Dermis blood vessel endothelial cell (primary cell): ENCODE data around the gene UBE2E2. TPM values are rescaled to one million over a fixed set of nuclear protein-coding genes. Genes with fewer than 3 reads are reported as not detected.

Experiments
- DNase-seq: peaks from one replicate; pipeline ENCODE4 v3.0.0; 2010
- total RNA-seq: library from RNA; depleted of rRNA; stranded (reverse); fragments of >200 nt; gene quantifications from 2 replicates; pipeline ENCODE4 v1.2.3, GENCODE V29; 2014

The UBE2E2 gene
- total RNA-seq, 1 donor from 2014 or later: 32.2 TPM

GRCh38 chr3:23390989-23391553 is 187.9 kb downstream of the UBE2E2 start:
- no peak for DNase-seq

DNA sequence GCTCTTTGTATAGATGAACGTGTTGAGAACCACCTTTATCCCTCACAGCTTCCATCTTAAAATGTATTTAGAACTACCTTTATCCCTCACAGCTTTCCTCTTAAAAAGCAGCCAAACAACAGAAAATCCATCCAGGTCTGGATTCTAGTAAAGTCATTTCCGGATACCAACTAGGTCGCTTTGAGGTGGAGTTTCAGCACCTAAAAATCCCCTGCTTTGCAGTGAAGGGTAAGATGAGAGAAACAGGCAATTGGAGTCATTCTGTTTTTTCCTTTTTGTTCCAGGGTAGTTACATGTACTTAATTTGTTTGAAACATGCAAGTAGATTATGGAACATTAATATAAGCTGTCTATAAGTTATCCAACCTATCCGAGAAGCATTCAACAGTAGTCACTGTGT is 192.0 kb downstream of the UBE2E2 start:
- DNase-seq: no peak

GRCh38 chr3:23396746-23397145 is 193.6 kb downstream of the UBE2E2 start:
- peak; percentile 36 for DNase-seq

- no peak for DNase-seq
These were observed 196.1 kb downstream of the UBE2E2 start for GRCh38 chr3:23399221-23399620.

GRCh38 chr3:23402728-23403492 is 199.8 kb downstream of the UBE2E2 start:
- no peak for DNase-seq

DNA sequence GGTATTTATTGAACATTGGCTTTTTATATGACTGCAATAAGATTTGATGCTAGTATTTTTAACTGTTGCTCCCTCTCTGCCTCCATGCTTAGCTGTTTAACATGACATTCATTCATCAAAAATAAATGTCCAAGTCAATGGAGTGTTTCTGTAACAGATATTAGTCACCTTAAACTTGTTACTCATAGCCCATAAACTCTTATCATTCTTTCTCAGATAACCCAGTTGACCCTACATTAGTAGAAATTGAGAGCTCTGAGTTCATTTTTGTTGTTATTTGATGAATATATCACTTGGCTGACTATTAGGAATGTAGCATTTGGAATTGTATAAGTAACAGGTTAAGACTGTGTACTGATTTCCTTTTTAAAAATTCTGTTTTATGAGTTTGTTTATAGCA is 201.1 kb downstream of the UBE2E2 start:
- DNase-seq: peak; percentile 44

DNA sequence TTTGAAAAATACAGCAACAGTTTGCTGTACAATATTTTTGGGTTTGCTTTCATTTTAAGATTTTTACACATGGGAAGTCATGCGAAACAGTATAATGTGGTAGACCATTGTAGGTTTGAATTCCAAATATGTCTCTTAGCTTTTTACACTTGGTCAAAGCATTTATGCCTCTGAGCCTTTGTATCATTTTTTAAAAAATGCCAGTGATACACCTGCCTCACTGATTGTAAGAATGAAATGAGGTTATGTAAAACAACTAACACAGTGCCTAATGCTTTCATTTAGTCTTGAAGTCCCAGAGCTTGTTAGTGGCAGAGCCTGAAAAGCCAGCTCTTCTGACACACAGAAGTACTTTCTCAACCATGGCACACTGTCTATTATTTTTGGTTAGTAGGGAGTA is 202.0 kb downstream of the UBE2E2 start:
- DNase-seq: no peak

- DNase-seq: no peak
These were observed 203.5 kb downstream of the UBE2E2 start for GRCh38 chr3:23406601-23407000.

GRCh38 chr3:23418026-23418425 is 214.9 kb downstream of the UBE2E2 start:
- no peak for DNase-seq

DNA sequence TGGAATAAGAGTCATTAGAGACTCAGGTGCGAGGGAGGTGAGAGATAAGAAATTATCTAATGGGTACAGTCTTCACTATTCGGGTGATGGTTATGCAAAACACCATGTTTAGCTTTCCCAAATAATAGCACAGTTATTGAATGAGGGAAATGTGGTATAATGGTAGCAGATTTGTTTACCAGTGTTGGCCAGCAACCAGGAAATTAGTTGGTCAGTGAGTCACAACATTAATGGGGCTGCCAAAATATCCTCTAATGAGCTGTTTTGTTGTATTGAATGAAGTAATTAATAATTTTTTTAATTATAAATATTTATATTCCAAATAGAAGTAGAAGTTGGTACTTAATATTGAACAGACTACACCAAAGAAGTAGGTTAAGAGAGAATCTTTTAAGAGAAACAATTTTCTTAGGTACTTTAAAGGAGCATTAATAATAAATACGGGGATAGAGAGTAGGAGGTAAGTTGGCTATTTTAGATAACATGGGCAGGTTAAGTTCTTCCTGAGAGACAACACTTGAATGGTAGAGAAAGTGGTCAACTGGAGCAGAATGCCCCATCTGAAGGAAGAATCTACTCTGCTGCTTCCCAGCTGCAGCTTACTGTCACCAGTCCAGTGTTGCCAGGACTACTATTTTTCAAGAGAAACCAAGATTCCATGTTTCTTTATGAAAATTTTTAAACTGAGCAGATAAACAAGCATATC is 218.8 kb downstream of the UBE2E2 start:
- peak; percentile 62 for DNase-seq

DNA sequence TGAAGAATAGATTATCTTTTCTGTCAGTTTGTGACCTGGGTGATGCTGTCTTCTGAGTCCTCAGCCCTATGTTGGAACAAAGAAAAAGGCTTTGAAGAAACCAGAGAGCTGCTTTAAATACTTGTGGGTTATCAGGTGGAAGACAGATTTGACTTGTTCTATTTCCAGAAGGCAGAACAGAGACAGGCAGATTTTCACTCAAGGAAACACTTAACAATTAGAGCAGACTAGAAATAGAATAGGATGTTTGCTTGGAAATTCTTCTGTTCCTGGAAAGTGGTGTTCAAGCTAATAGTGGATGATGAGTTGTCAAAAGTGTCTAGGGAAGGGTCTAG is 219.4 kb downstream of the UBE2E2 start:
- peak; percentile 7 for DNase-seq

DNA sequence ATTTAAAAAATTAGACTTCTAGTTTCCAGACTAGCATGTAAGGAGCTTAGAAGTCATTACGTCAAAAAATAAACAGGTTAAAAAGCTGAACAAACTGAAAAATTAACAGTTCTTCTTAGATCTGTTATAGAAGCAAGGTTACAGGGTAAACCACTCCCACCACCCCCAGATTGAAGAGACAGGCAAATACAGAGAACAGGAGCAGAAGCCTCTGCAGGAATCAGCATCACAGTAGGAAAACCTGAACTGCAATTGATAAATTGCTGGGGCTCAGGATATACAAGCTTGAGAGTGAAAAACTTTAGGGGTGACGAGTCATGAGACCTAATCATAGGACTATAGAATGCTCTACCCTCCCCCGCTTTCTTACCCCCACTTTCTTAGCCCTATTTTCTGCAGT is 222.3 kb downstream of the UBE2E2 start:
- DNase-seq: no peak

GRCh38 chr3:23430781-23431398 is 227.8 kb downstream of the UBE2E2 start:
- DNase-seq: no peak

DNA sequence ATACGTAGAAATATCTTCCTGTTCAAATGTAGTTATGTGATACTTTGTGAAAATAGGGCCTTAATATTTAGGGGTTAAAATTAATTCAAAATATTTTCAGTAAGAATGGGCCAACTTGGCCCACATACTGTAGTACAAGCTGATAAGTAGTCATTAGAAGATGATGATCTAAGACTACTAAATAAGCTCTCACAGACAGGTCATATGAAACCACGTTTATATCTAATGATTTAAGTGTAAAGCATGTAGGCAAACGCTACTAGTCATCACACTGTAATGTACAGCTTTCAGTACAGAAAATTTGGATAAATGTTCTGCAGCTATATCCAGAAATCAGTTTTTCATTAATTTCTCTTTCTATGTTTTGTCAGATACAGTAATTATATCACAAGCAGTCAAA is 228.6 kb downstream of the UBE2E2 start:
- DNase-seq: no peak

DNA sequence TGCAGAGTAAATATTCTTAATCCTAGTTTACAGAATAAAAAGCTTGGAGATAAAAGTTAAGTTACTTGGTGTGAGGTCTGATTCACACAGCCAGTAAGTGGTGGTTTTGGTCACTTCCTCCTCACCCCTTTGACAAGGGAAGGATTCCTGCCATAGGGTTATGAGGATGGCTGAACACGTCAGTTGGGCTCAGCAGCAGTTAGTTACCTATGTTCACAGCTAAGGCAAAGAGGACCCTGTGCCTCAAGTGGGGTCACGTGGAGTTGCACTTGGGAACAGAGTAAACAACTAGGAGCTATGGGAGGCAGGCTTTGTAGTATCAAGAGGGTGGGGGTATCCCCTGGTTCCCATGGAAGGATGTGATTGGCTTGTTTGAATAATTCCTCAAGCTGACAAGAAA is 232.2 kb downstream of the UBE2E2 start:
- DNase-seq: no peak

DNA sequence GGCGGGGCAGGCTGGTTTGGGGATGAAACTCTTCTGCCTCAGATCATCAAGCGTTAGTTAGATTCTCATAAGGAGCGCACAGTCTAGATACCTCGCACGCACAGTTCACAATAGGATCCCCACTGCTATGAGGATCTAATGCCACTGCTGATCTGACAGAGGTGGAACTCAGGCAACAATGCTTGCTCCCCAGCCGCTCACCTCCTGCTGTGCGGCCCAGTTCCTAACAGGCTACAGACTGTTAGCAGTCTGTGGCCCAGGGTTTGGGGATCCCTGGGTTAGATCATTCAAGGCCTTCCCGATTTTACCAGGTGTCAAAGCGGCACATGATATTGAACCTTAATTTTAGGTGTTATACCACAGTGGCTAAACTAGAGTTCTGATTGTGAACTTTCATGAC is 232.8 kb downstream of the UBE2E2 start:
- no peak for DNase-seq

GRCh38 chr3:23437484-23438145 is 234.5 kb downstream of the UBE2E2 start:
- peak; percentile 4 for DNase-seq

GRCh38 chr3:23438657-23439056 is 235.5 kb downstream of the UBE2E2 start:
- no peak for DNase-seq

GRCh38 chr3:23439080-23439479 is 236.0 kb downstream of the UBE2E2 start:
- DNase-seq: peak; percentile 79

DNA sequence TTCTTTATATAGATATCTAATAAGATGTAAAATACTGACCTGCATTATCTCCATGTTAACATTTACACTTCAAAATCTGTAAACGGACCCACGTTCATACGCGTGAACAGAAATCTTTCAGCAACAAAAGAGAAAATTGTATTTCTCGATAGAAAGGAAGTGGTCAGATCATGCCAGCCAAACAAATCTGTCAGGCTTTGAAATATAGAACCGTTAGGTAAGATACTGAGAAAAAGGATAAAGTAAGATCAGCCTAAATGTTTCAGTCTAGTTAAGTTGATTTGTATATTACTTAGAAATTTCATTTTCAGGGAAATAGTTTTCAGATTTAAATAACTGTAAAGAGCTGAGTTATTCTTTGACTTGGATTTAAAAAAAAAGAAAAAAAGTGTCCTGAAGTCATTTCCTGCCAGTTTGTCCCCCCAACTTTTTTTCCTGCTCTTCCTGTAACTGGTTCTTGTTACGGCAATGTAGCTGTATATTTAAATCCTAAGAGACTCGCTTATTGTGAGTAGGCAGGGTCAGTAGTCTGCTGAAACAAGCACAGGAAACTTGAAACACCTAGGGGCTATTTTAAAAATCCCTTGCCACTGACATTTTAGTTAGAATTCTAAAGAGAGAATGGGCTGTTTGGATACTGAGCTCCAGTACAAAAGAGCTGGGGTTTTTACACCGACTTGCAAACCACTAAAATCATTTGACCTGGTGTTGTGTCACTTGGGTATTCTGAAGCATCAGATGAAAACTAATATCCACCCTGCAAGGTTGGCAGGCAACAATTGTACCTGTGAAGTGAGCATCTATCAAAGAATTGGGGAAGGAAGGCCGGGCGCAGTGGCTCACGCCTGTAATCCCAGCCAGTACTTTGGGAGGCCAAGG is 237.5 kb downstream of the UBE2E2 start:
- peak; percentile 27 for DNase-seq

DNA sequence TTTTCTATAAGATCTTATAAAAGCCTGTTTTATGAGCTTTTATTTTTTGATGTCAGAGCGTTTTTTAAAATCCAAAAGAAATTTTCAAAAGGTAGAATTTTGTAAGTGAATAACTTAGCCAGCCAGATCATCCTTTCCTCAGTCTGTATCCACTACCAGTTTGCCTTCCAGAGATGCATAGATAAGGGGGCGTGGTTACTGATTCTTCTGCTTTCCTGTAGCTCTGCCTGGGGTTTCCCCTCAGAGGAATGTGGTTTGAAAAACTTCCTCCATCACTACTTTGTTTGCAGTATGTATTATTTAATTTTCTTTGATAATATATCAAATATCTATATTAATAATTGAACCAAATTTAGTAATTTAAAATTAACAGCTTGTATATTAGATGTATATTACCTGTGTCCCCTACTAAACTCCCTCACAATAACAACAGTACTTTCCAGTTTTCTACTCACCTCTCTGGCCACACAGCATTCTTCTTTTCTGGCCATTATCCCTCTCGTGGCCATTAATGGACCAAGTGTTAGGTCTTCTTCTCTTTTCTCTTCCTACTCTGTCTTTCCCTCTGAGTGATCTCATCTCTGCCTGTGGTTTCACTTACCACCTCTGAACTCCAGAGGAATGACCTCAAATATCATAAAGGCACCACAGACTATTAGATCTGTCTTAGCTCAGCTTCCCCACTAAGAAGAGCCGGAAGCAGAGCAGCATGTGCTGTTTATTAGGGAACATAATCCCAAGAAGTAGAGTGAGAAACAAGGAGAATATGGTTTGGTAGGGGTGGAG is 239.7 kb downstream of the UBE2E2 start:
- DNase-seq: peak; percentile 19
